IMR-90 (cell line): ENCODE results near the gene SSR2. TPM values are rescaled to one million over a fixed set of nuclear protein-coding genes. Genes with fewer than 3 reads are reported as not detected.

Source experiments
- ATAC-seq: fragments of 200-7000 bp; cut with Tn5 transposase; 2 replicates; pipeline ENCODE4 v1.9.1; 2020; ENCODE audit warnings: low read depth, mild to moderate bottlenecking, moderate library complexity
- BruUV-seq: library from RNA; stranded (reverse); fragments of 400-500 nt; replicated peaks from 2 replicates; lab custom pipeline; 2021; lab: Mats Ljungman, UMichigan
- CTCF ChIA-PET: fragments of 300-600 bp; formaldehyde crosslinking; extraction: SDS; loops from one replicate; lab custom pipeline; 2021; ENCODE audit warnings: antibody characterized with exemption; lab: Yijun Ruan, JAX
- POLR2A ChIA-PET: fragments of 300-600 bp; sonication (Branson Sonifier 250); formaldehyde crosslinking; loops from one replicate; lab custom pipeline; 2022; ENCODE audit warnings: antibody characterized with exemption; ENCODE audit not compliant: unreplicated experiment; lab: Charles Lee
- DNase-seq: peaks from one replicate; pipeline ENCODE4 v3.0.0; 2013
- H2AFZ ChIP-seq: replicated peaks from 2 replicates; pipeline ENCODE3; 2013; ENCODE audit warnings: low read length, mild to moderate bottlenecking; ENCODE audit not compliant: poor library complexity
- H2AK5ac ChIP-seq: 2 replicates; pipeline ENCODE4 v1.6.1; 2013; ENCODE audit warnings: low read depth, low read length, inconsistent platforms
- H2AK9ac ChIP-seq: replicated peaks from 2 replicates; pipeline ENCODE3; 2013; ENCODE audit warnings: mild to moderate bottlenecking, low read depth, low read length, moderate library complexity; ENCODE audit not compliant: poor library complexity
- H2BK120ac ChIP-seq: 2 replicates; pipeline ENCODE4 v1.6.1; 2013; ENCODE audit warnings: low read depth, low read length, inconsistent platforms
- H2BK15ac ChIP-seq: 3 replicates; pipeline ENCODE4 v1.6.1; 2013; ENCODE audit warnings: low read depth, low read length, inconsistent platforms
- H2BK20ac ChIP-seq: 2 replicates; pipeline ENCODE4 v1.6.1; 2013; ENCODE audit warnings: low read depth, mild to moderate bottlenecking, inconsistent platforms, low read length, moderate library complexity
- H2BK5ac ChIP-seq: 2 replicates; pipeline ENCODE4 v1.6.1; 2013; ENCODE audit warnings: mild to moderate bottlenecking, low read depth, low read length, inconsistent platforms; ENCODE audit not compliant: poor library complexity, severe bottlenecking
- H3K14ac ChIP-seq: replicated peaks from 2 replicates; pipeline ENCODE4 v1.6.1; 2013; ENCODE audit warnings: low read depth, low read length, inconsistent platforms
- H3K18ac ChIP-seq: 2 replicates; pipeline ENCODE4 v1.6.1; 2013; ENCODE audit warnings: low read depth, low read length, control low read depth
- H3K23ac ChIP-seq: 2 replicates; pipeline ENCODE4 v1.6.1; 2013; ENCODE audit warnings: low read depth, low read length, inconsistent platforms
- H3K27ac ChIP-seq: 2 replicates; pipeline ENCODE4 v1.5.1; 2013; ENCODE audit warnings: mild to moderate bottlenecking, control low read depth, low read length; ENCODE audit not compliant: insufficient read depth
- H3K27me3 ChIP-seq: 2 replicates; pipeline ENCODE4 v1.6.1; 2013; ENCODE audit warnings: low read length; ENCODE audit not compliant: control insufficient read depth, insufficient read depth
- H3K36me3 ChIP-seq: 2 replicates; pipeline ENCODE4 v1.6.1; 2013; ENCODE audit warnings: low read length, mixed read lengths; ENCODE audit not compliant: control insufficient read depth, insufficient read depth
- H3K4ac ChIP-seq: 2 replicates; pipeline ENCODE4 v1.6.1; 2013; ENCODE audit warnings: low read depth, low read length, inconsistent platforms
- H3K4me1 ChIP-seq: 2 replicates; pipeline ENCODE4 v1.6.1; 2013; ENCODE audit warnings: low read length, mixed read lengths; ENCODE audit not compliant: control insufficient read depth, insufficient read depth
- H3K4me2 ChIP-seq: 2 replicates; pipeline ENCODE4 v1.6.1; 2013; ENCODE audit warnings: low read depth, mild to moderate bottlenecking, control low read depth, low read length, moderate library complexity
- H3K4me3 ChIP-seq: 2 replicates; pipeline ENCODE4 v1.5.1; 2013; ENCODE audit warnings: low read depth, mild to moderate bottlenecking, control low read depth, low read length, moderate library complexity; ENCODE audit not compliant: insufficient read depth
- H3K56ac ChIP-seq: 2 replicates; pipeline ENCODE4 v1.6.1; 2013; ENCODE audit warnings: low read length, inconsistent platforms; ENCODE audit not compliant: insufficient read depth; ENCODE audit errors: extremely low read depth
- H3K79me1 ChIP-seq, 2 experiments: 2 replicates each; pipeline ENCODE4 v1.6.1; 2013; ENCODE audit warnings: low read length in 2 of 2, inconsistent platforms in 1 of 2, low read depth in 1 of 2
- H3K9ac ChIP-seq: 2 replicates; pipeline ENCODE4 v1.6.1; 2013; ENCODE audit warnings: low read depth, low read length, control low read depth
- H3K9me1 ChIP-seq: 2 replicates; pipeline ENCODE4 v1.6.1; 2013; ENCODE audit warnings: low read length, inconsistent platforms; ENCODE audit not compliant: insufficient read depth
- H3K9me3 ChIP-seq: 2 replicates; pipeline ENCODE4 v1.6.1; 2013; ENCODE audit warnings: low read length; ENCODE audit not compliant: control insufficient read depth, insufficient read depth
- H4K20me1 ChIP-seq: 2 replicates; pipeline ENCODE4 v1.6.1; 2013; ENCODE audit warnings: low read length, inconsistent platforms; ENCODE audit not compliant: insufficient read depth
- H4K5ac ChIP-seq: 2 replicates; pipeline ENCODE4 v1.6.1; 2013; ENCODE audit warnings: mild to moderate bottlenecking, low read depth, low read length, control low read depth
- H4K8ac ChIP-seq, 2 experiments: 2 replicates each; pipeline ENCODE4 v1.6.1; 2013; ENCODE audit warnings: low read depth in 2 of 2, low read length in 2 of 2, control low read depth in 1 of 2, inconsistent platforms in 1 of 2
- H4K91ac ChIP-seq: 2 replicates; pipeline ENCODE4 v1.6.1; 2013; ENCODE audit warnings: low read depth, low read length, inconsistent platforms; ENCODE audit not compliant: insufficient read depth
- CEBPB ChIP-seq: IDR thresholded peaks from 2 replicates; pipeline ENCODE4 v1.6.1; 2012; ENCODE audit warnings: low read depth, low read length, improper control_type of control experiment
- CHD1 ChIP-seq: IDR thresholded peaks from 2 replicates; pipeline ENCODE4 v1.6.1; 2012; ENCODE audit warnings: low read depth, low read length, improper control_type of control experiment
- RAD21 ChIP-seq: IDR thresholded peaks from 2 replicates; pipeline ENCODE4 v1.6.1; 2012; ENCODE audit warnings: low read length, improper control_type of control experiment
- RFX5 ChIP-seq: IDR thresholded peaks from 2 replicates; pipeline ENCODE4 v1.8.0; 2012; ENCODE audit warnings: low read depth, mild to moderate bottlenecking, low read length, moderate library complexity
- SMC3 ChIP-seq: fragments of 150-350 bp; IDR thresholded peaks from 2 replicates; pipeline ENCODE4 v1.6.1; 2016; ENCODE audit warnings: low read depth, mild to moderate bottlenecking, antibody characterized with exemption, low read length, moderate library complexity
- WGBS, 2 experiments: methylation state at CpG; one replicate each; pipeline versions ENCODE4 v1.1.5 to v1.1.7; 2013; ENCODE audit warnings: missing lambda C conversion rate in 2 of 2; ENCODE audit not compliant: insufficient read length in 1 of 2; ENCODE audit errors: extremely low coverage in 2 of 2; 5-methylcytosine and 5-hydroxymethylcytosine counted together
- dilution Hi-C: fragments of 300-500 bp; cut with HindIII; formaldehyde crosslinking; loops from one replicate; pipeline ENCODE4 v1.14.3; 2018; ENCODE audit warnings: low sequenced_read_pairs; ENCODE audit not compliant: unreplicated experiment
- in situ Hi-C: fragments of 300-500 bp; cut with MboI; formaldehyde crosslinking; loops from 3 replicates; pipeline ENCODE4 v1.14.3; 2019; ENCODE audit warnings: low sequenced_read_pairs, inconsistent platforms, mixed read lengths
- intact Hi-C: fragments of 100-400 bp; cut with micrococcal nuclease; formaldehyde crosslinking; loops from 2 replicates; pipeline ENCODE4 v1.10.0; 2022
- polyA plus RNA-seq, 3 experiments: library from polyadenylated mRNA; depleted of rRNA; stranded (reverse); fragments of >200 nt; gene quantifications; 2 replicates each; pipeline ENCODE4 v1.2.3, GENCODE V29; 2012; ENCODE audit warnings: low replicate concordance in 1 of 3
- total RNA-seq: library from RNA; depleted of rRNA; stranded (reverse); fragments of >200 nt; gene quantifications from 2 replicates; pipeline ENCODE4 v1.2.3, GENCODE V29; 2012
- TF ChIP-seq, protein P1 (sequence below): fragments of 150-350 bp; IDR thresholded peaks from 2 replicates; pipeline ENCODE4 v1.6.1; 2016; ENCODE audit warnings: low read depth, mild to moderate bottlenecking, low read length, moderate library complexity, borderline replicate concordance
- TF ChIP-seq, protein P2 (sequence below): fragments of 150-350 bp; IDR thresholded peaks from 2 replicates; pipeline ENCODE4 v1.6.1; 2017; ENCODE audit warnings: mild to moderate bottlenecking, antibody characterized with exemption, low read length, low read depth

SSR2 gene
- total and polyA plus RNA-seq, 2 of the 4 experiments (the other 2 are of a cell fraction), result 553 to 1,264 TPM

DNA sequence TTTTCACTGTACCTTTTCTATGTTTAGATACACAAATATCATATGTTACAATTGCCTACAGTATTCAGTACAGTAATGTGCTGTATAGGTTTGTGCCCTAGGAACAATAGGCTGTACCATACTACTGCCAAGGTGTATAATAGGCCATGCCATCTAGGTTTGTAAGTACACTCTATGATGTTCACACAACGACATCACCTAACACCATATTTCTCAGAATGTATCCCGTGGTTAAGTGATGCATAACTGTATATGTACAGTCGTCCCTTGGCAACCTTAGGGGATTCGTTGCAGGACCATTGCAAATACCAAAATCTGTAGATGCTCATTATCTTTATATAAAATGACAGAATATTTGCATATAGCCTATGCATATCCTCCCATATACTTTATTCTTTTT, 5.8 kb upstream of the SSR2 start:
- no peak overlapping the region for H2BK5ac ChIP-seq
- H3K36me3 ChIP-seq, result no peaks in the 10 kb centered on the region
- in situ Hi-C loops, result no loop called here
- H4K5ac ChIP-seq, result no peak overlapping the region
- H2BK120ac ChIP-seq, result no peak overlapping the region
- no peak overlapping the region for H2AK9ac ChIP-seq
- no peak overlapping the region for H3K14ac ChIP-seq
- WGBS, 2 experiments, result no CpG with 5 or more reads among the region's 4 CpGs
- H3K9me1 ChIP-seq, result peaks cover 7% of the 10 kb centered on the region
- H2AFZ ChIP-seq, result no peak overlapping the region
- ChIA-PET POLR2A (no interaction called here), CTCF (interaction anchor here (0.6 to 1.1 kb wide), 3 partner anchors 16 to 40 kb away, joined by 4 to 5 read pairs (median 4); no protein-coding TSS in a partner anchor)
- DNase-seq, result no peak
- no peak overlapping the region for H4K8ac ChIP-seq
- H3K18ac ChIP-seq, result no peak overlapping the region
- H3K4me1 ChIP-seq, result 0 out of 2 replicates have a peak, but pooled peaks cover 1% of the 10 kb centered on the region
- no peak overlapping the region for H2AK5ac ChIP-seq
- no peak for ATAC-seq
- BruUV-seq, result no TSS peak
- H3K4me2 ChIP-seq, result no peak overlapping the region
- no peak overlapping the region for H3K27ac ChIP-seq
- H4K91ac ChIP-seq, result no peak overlapping the region
- H3K9me3 ChIP-seq, result no peaks in the 10 kb centered on the region
- intact Hi-C loops, result loop anchor here (1.0 to 2.0 kb wide), 2 partner anchors 26 to 40 kb away; partner anchors contain the start of gene UBQLN4
- no peak overlapping the region for H3K4ac ChIP-seq
- no peak overlapping the region for H3K23ac ChIP-seq
- H3K4me3 ChIP-seq, result no peak overlapping the region
- dilution Hi-C loops, result no loop called here
- no peaks in the 10 kb centered on the region for H4K20me1 ChIP-seq
- TF ChIP-seq CHD1 (no peak), RFX5 (no peak), RAD21 (no peak), SMC3 (no peak), CEBPB (no peak)
- TF ChIP-seq, protein P1, sequence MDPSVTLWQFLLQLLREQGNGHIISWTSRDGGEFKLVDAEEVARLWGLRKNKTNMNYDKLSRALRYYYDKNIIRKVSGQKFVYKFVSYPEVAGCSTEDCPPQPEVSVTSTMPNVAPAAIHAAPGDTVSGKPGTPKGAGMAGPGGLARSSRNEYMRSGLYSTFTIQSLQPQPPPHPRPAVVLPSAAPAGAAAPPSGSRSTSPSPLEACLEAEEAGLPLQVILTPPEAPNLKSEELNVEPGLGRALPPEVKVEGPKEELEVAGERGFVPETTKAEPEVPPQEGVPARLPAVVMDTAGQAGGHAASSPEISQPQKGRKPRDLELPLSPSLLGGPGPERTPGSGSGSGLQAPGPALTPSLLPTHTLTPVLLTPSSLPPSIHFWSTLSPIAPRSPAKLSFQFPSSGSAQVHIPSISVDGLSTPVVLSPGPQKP, result no peak
- TF ChIP-seq, protein P2, sequence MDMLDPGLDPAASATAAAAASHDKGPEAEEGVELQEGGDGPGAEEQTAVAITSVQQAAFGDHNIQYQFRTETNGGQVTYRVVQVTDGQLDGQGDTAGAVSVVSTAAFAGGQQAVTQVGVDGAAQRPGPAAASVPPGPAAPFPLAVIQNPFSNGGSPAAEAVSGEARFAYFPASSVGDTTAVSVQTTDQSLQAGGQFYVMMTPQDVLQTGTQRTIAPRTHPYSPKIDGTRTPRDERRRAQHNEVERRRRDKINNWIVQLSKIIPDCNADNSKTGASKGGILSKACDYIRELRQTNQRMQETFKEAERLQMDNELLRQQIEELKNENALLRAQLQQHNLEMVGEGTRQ, result no peak
- no peak overlapping the region for H2BK15ac ChIP-seq
- H2BK20ac ChIP-seq, result no peak overlapping the region
- H3K9ac ChIP-seq, result no peak overlapping the region
- H3K56ac ChIP-seq, result no peak overlapping the region
- no peaks in the 10 kb centered on the region for H3K79me1 ChIP-seq
- no peaks in the 10 kb centered on the region for H3K27me3 ChIP-seq
